ENCODE measurements around the gene MBD6.

Gene MBD6

GRCh38 chr12:57474862-57475261 is 47.8 kb upstream of the MBD6 start:
- Histone ChIP-seq H3K9ac (ENCODE audit: low read length) (no peak overlapping the region), H3K27ac (ENCODE audit: low read depth, low read length) (no peak overlapping the region), H3K79me2 (ENCODE audit: control insufficient read depth, insufficient read depth, low read length, poor library complexity) (no peaks in the 10 kb centered on the region), H3K79me1 (ENCODE audit: low read length) (no peaks in the 10 kb centered on the region), H3K27me3 (ENCODE audit: insufficient read depth, low read length) (peaks cover 34% of the 10 kb centered on the region), H3K4me2 (ENCODE audit: low read length) (peak overlapping the region; percentile 46), H3K4me3 (ENCODE audit: low read depth, low read length) (no peak overlapping the region), H3K4me1 (ENCODE audit: control insufficient read depth in 1 of 2, insufficient read depth in 2 of 2, low read length in 2 of 2) (peaks cover 7 to 11% of the 10 kb centered on the region in 2 experiments), H3K4ac (ENCODE audit: low read depth, low read length) (no peak overlapping the region), H3K23ac (ENCODE audit: low read length) (no peak overlapping the region), H3K14ac (ENCODE audit: low read length) (no peak overlapping the region), H2BK120ac (ENCODE audit: insufficient read depth, low read length, poor library complexity) (no peak overlapping the region), H2AFZ (ENCODE audit: insufficient read depth, low read length, poor library complexity) (no peak overlapping the region), H2BK12ac (ENCODE audit: low read length) (no peak overlapping the region), H4K12ac (ENCODE audit: low read depth, low read length) (no peak overlapping the region), H3K18ac (ENCODE audit: low read length) (no peak overlapping the region), H2BK5ac (ENCODE audit: low read depth, low read length, poor library complexity) (no peak overlapping the region), H4K8ac (ENCODE audit: low read depth, low read length) (no peak overlapping the region), H3K9me3 (ENCODE audit: insufficient read depth, low read depth, low read length) (no peaks in the 10 kb centered on the region), H4K91ac (ENCODE audit: low read depth, low read length) (no peak overlapping the region), H2AK5ac (ENCODE audit: low read length) (no peak overlapping the region), H3K36me3 (ENCODE audit: control insufficient read depth in 1 of 2, insufficient read depth in 2 of 2, low read length in 2 of 2) (no peaks in the 10 kb centered on the region)
- no peak for DNase-seq
- WGBS (ENCODE audit: extremely low coverage, insufficient coverage, insufficient read length), result no CpG with 5 or more reads among the region's 7 CpGs

DNA sequence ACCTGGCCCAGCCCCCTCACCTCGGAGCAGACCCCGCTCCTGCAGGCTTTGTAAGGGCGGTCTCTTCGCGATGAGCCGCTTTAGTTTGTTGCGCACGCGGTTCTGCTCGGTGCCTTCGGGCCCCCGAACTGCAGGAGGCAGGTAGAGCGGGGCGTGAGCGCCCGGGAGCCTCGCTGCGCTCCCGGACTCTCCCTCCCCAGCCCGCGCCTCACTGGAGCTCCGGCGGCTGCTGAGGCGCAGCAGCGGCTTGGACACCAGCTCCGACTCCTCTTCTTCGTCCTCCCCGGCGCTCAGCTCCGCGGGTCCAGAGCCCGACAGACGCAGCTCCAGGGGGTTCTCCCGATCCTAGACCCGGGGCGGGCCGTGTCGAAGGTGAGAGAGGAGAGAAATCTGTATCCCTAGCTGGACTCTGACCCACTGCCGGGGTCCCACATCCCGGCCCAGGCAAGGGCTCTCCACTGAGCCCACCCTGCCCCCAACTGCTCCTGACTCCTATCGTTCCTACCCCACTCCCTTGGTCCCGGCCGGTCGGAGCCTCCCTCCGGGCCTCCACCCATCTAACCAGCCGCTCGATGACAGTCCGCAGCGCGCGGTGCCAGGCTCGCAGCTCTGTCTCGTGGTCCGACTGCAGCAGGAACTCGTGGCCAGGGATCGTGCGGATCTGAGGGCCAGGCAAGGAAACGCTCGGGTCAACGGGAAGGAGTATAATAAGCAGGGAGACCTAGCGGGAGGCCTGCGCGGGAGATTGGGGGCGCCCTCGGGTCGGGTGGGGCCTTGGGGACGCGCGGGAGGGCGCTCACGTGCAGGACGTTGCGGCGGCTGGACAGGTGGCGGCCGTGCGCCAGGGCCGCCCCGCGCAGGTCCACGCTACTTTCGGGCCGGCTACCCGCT is 47.1 kb upstream of the MBD6 start:
- Histone ChIP-seq H4K12ac (ENCODE audit: low read depth, low read length) (no peak overlapping the region), H4K91ac (ENCODE audit: low read depth, low read length) (no peak overlapping the region), H3K4ac (ENCODE audit: low read depth, low read length) (no peak overlapping the region), H3K79me2 (ENCODE audit: control insufficient read depth, insufficient read depth, low read length, poor library complexity) (no peaks in the 10 kb centered on the region), H2AK5ac (ENCODE audit: low read length) (no peak overlapping the region), H3K4me3 (ENCODE audit: low read depth, low read length) (no peak overlapping the region), H3K4me2 (ENCODE audit: low read length) (peak overlapping the region; percentile 46), H3K14ac (ENCODE audit: low read length) (no peak overlapping the region), H3K23ac (ENCODE audit: low read length) (no peak overlapping the region), H3K4me1 (ENCODE audit: control insufficient read depth in 1 of 2, insufficient read depth in 2 of 2, low read length in 2 of 2) (peaks cover 7 to 11% of the 10 kb centered on the region in 2 experiments), H3K36me3 (ENCODE audit: control insufficient read depth in 1 of 2, insufficient read depth in 2 of 2, low read length in 2 of 2) (no peaks in the 10 kb centered on the region), H3K27ac (ENCODE audit: low read depth, low read length) (no peak overlapping the region), H2AFZ (ENCODE audit: insufficient read depth, low read length, poor library complexity) (no peak overlapping the region), H3K9me3 (ENCODE audit: insufficient read depth, low read depth, low read length) (no peaks in the 10 kb centered on the region), H3K79me1 (ENCODE audit: low read length) (no peaks in the 10 kb centered on the region), H2BK120ac (ENCODE audit: insufficient read depth, low read length, poor library complexity) (no peak overlapping the region), H3K18ac (ENCODE audit: low read length) (no peak overlapping the region), H3K9ac (ENCODE audit: low read length) (no peak overlapping the region), H2BK12ac (ENCODE audit: low read length) (no peak overlapping the region), H3K27me3 (ENCODE audit: insufficient read depth, low read length) (peaks cover 34% of the 10 kb centered on the region), H4K8ac (ENCODE audit: low read depth, low read length) (no peak overlapping the region), H2BK5ac (ENCODE audit: low read depth, low read length, poor library complexity) (no peak overlapping the region)
- DNase-seq, result no peak
- WGBS (ENCODE audit: extremely low coverage, insufficient coverage, insufficient read length), result no CpG with 5 or more reads among the region's 84 CpGs

GRCh38 chr12:57476162-57476992 is 46.2 kb upstream of the MBD6 start:
- no peak overlapping the region for H4K8ac ChIP-seq (ENCODE audit: low read depth, low read length)
- no peak overlapping the region for H2BK12ac ChIP-seq (ENCODE audit: low read length)
- no peak overlapping the region for H4K91ac ChIP-seq (ENCODE audit: low read depth, low read length)
- no peak overlapping the region for H3K14ac ChIP-seq (ENCODE audit: low read length)
- H3K9me3 ChIP-seq (ENCODE audit: insufficient read depth, low read depth, low read length), result no peaks in the 10 kb centered on the region
- no peak overlapping the region for H2AK5ac ChIP-seq (ENCODE audit: low read length)
- peaks cover 34% of the 10 kb centered on the region for H3K27me3 ChIP-seq (ENCODE audit: insufficient read depth, low read length)
- peaks cover 7 to 11% of the 10 kb centered on the region in 2 experiments for H3K4me1 ChIP-seq (ENCODE audit: control insufficient read depth in 1 of 2, insufficient read depth in 2 of 2, low read length in 2 of 2)
- H3K4me3 ChIP-seq (ENCODE audit: low read depth, low read length), result no peak overlapping the region
- H3K18ac ChIP-seq (ENCODE audit: low read length), result no peak overlapping the region
- H2BK120ac ChIP-seq (ENCODE audit: insufficient read depth, low read length, poor library complexity), result no peak overlapping the region
- H3K36me3 ChIP-seq (ENCODE audit: control insufficient read depth in 1 of 2, insufficient read depth in 2 of 2, low read length in 2 of 2), result no peaks in the 10 kb centered on the region
- no peak overlapping the region for H3K27ac ChIP-seq (ENCODE audit: low read depth, low read length)
- no peaks in the 10 kb centered on the region for H3K79me1 ChIP-seq (ENCODE audit: low read length)
- DNase-seq, result no peak
- no peak overlapping the region for H2AFZ ChIP-seq (ENCODE audit: insufficient read depth, low read length, poor library complexity)
- WGBS (ENCODE audit: extremely low coverage, insufficient coverage, insufficient read length), result no CpG with 5 or more reads among the region's 29 CpGs
- H4K12ac ChIP-seq (ENCODE audit: low read depth, low read length), result no peak overlapping the region
- H3K4me2 ChIP-seq (ENCODE audit: low read length), result peak overlapping the region; percentile 46
- no peak overlapping the region for H3K9ac ChIP-seq (ENCODE audit: low read length)
- no peak overlapping the region for H3K4ac ChIP-seq (ENCODE audit: low read depth, low read length)
- H3K23ac ChIP-seq (ENCODE audit: low read length), result no peak overlapping the region
- no peaks in the 10 kb centered on the region for H3K79me2 ChIP-seq (ENCODE audit: control insufficient read depth, insufficient read depth, low read length, poor library complexity)
- no peak overlapping the region for H2BK5ac ChIP-seq (ENCODE audit: low read depth, low read length, poor library complexity)

- Histone ChIP-seq H2AK5ac (ENCODE audit: low read length) (no peak overlapping the region), H4K12ac (ENCODE audit: low read depth, low read length) (no peak overlapping the region), H2AFZ (ENCODE audit: insufficient read depth, low read length, poor library complexity) (no peak overlapping the region), H3K4me1 (ENCODE audit: control insufficient read depth in 1 of 2, insufficient read depth in 2 of 2, low read length in 2 of 2) (peaks cover 7 to 11% of the 10 kb centered on the region in 2 experiments), H3K36me3 (ENCODE audit: control insufficient read depth in 1 of 2, insufficient read depth in 2 of 2, low read length in 2 of 2) (no peaks in the 10 kb centered on the region), H3K23ac (ENCODE audit: low read length) (no peak overlapping the region), H2BK12ac (ENCODE audit: low read length) (no peak overlapping the region), H3K79me1 (ENCODE audit: low read length) (no peaks in the 10 kb centered on the region), H3K27me3 (ENCODE audit: insufficient read depth, low read length) (peaks cover 34% of the 10 kb centered on the region), H2BK120ac (ENCODE audit: insufficient read depth, low read length, poor library complexity) (no peak overlapping the region), H4K91ac (ENCODE audit: low read depth, low read length) (no peak overlapping the region), H3K14ac (ENCODE audit: low read length) (no peak overlapping the region), H3K4me3 (ENCODE audit: low read depth, low read length) (no peak overlapping the region), H3K9me3 (ENCODE audit: insufficient read depth, low read depth, low read length) (no peaks in the 10 kb centered on the region), H3K27ac (ENCODE audit: low read depth, low read length) (no peak overlapping the region), H3K9ac (ENCODE audit: low read length) (no peak overlapping the region), H2BK5ac (ENCODE audit: low read depth, low read length, poor library complexity) (no peak overlapping the region), H4K8ac (ENCODE audit: low read depth, low read length) (no peak overlapping the region), H3K4me2 (ENCODE audit: low read length) (no peak overlapping the region), H3K4ac (ENCODE audit: low read depth, low read length) (no peak overlapping the region), H3K79me2 (ENCODE audit: control insufficient read depth, insufficient read depth, low read length, poor library complexity) (no peaks in the 10 kb centered on the region), H3K18ac (ENCODE audit: low read length) (no peak overlapping the region)
- no CpG with 5 or more reads among the region's 15 CpGs for WGBS (ENCODE audit: extremely low coverage, insufficient coverage, insufficient read length)
- no peak for DNase-seq
These were observed 45.5 kb upstream of the MBD6 start for GRCh38 chr12:57476993-57477709.

Measured in trophoblast cell (in vitro differentiated cells and primary cell).